BLaER1 (cell line): ENCODE measurements around the gene MECP2.
"Not testable (repeated sequence)": the region's sequence is repeated elsewhere in the genome, so short reads cannot be mapped to it uniquely, and the experiment has no call there.

Source experiments
- H3K27ac ChIP-seq: shearing (Covaris generic); formaldehyde crosslinking; 2 replicates; pipeline ENCODE4 v1.8.1; 2022
- H3K27me3 ChIP-seq: shearing (Covaris generic); formaldehyde crosslinking; 2 replicates; pipeline ENCODE4 v1.8.1; 2022
- H3K36me3 ChIP-seq: shearing (Covaris generic); formaldehyde crosslinking; 2 replicates; pipeline ENCODE4 v1.8.1; 2022
- H3K4me1 ChIP-seq: shearing (Covaris generic); formaldehyde crosslinking; 2 replicates; pipeline ENCODE4 v1.8.1; 2022
- H3K4me2 ChIP-seq: shearing (Covaris generic); formaldehyde crosslinking; 2 replicates; pipeline ENCODE4 v1.8.1; 2022
- H3K4me3 ChIP-seq: shearing (Covaris generic); formaldehyde crosslinking; 2 replicates; pipeline ENCODE4 v1.8.1; 2022
- H3K9ac ChIP-seq: shearing (Covaris generic); formaldehyde crosslinking; 2 replicates; pipeline ENCODE4 v1.8.1; 2022
- H3K9me3 ChIP-seq: shearing (Covaris generic); formaldehyde crosslinking; 2 replicates; pipeline ENCODE4 v1.8.1; 2022
- H4K20me1 ChIP-seq: shearing (Covaris generic); formaldehyde crosslinking; 2 replicates; pipeline ENCODE4 v1.8.1; 2022
- Cebpa-rat ChIP-seq: shearing (Covaris generic); IDR thresholded peaks from 2 replicates; pipeline ENCODE4 v1.8.1; 2022

MECP2 gene

DNA sequence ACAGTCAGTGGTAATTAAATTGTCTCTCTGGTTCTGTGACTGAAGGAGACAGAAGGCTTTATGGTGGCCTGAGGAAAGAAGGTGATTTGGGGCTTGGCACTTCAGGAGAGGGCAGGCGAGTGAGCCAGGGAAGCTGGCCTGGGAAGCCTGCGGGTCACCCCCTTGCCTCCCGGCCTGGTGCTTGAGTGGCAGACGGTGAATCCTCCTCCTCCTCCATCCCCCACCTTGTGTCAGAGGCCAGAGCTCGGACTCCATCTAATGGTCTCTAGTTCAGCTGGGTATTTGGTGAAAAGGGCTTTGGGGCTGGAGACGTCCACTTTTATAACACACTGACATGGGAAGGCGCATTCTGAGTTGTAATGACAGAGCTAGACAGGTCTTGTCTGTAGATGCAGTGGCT, 116.3 kb downstream of the MECP2 start:
- peak overlapping the region; percentile 94 for H3K27ac ChIP-seq
- H4K20me1 ChIP-seq, result peaks cover 79% of the 10 kb centered on the region
- peak overlapping the region; percentile 31 for H3K4me3 ChIP-seq
- no peak for TF ChIP-seq Cebpa-rat
- H3K9ac ChIP-seq, result peak overlapping the region; percentile 79
- H3K36me3 ChIP-seq, result no peaks in the 10 kb centered on the region
- H3K4me2 ChIP-seq, result peak overlapping the region; percentile 80
- peaks cover 91% of the 10 kb centered on the region for H3K27me3 ChIP-seq
- H3K9me3 ChIP-seq, result no peaks in the 10 kb centered on the region
- H3K4me1 ChIP-seq, result peaks cover 61% of the 10 kb centered on the region

DNA sequence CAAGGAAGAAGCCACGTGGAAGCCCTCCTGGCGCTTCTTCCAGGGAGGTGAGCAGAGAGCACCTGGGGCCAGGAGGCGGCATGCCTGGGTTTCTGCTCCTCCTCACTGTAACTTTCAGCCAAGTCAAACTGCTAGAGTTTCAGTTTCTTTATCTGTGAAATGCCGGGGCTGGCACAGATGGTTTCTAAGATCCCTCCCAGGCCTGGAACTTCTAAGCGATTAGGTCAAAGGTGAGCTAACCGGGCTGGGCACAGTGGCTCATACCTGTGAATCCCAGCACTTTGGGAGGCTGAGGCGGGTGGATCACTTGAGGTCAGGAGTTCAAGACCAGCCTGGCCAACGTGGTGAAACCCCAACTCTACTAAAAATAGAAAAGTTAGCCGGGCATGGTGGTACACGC, 117.1 kb downstream of the MECP2 start:
- Histone ChIP-seq H3K4me1 (peaks cover 60% of the 10 kb centered on the region), H3K27me3 (peaks cover 91% of the 10 kb centered on the region), H3K27ac (peak overlapping the region; percentile 94), H4K20me1 (peaks cover 85% of the 10 kb centered on the region), H3K9ac (peak overlapping the region; percentile 79; the same call in 1 of the 2 replicates), H3K4me2 (peak overlapping the region; percentile 80)
- not testable (repeated sequence) for H3K36me3 ChIP-seq, H3K4me3 ChIP-seq, H3K9me3 ChIP-seq

DNA sequence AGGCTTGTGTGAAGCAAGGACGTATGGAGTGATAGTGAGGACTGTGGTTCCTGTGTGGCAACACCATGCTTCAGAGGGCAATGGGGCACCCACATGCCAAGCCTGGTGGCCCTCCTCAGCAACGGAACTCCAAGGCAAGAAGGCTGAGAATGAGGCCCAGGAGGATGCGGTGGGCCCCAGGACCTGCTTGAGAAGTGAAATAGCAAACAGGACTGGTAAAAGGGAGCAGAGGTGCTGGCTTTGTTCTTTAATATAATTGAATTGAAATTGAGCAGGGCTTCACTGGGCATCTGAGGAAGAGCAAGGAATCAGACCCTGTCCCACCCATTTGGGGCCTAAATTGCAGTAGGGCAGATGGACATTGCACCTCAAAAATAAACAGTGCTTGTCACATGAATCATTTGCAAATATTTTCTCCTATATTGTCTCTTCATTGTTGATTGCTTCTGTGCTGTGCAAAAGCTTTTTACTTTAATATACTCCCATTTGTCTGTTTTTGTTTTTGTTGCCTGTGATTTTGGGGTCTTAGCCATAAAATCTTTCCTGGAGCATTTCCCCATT, 122.7 kb downstream of the MECP2 start:
- Histone ChIP-seq H3K9me3 (no peaks in the 10 kb centered on the region), H3K4me1 (peaks cover 40% of the 10 kb centered on the region), H3K27ac (peak overlapping the region; percentile 100), H3K4me3 (no peak overlapping the region), H4K20me1 (peaks cover 84% of the 10 kb centered on the region), H3K27me3 (peaks cover 68% of the 10 kb centered on the region), H3K4me2 (peak overlapping the region; percentile 93), H3K36me3 (no peaks in the 10 kb centered on the region), H3K9ac (peak overlapping the region; percentile 99; the same call in 1 of the 2 replicates)
- TF ChIP-seq Cebpa-rat, result no peak

DNA sequence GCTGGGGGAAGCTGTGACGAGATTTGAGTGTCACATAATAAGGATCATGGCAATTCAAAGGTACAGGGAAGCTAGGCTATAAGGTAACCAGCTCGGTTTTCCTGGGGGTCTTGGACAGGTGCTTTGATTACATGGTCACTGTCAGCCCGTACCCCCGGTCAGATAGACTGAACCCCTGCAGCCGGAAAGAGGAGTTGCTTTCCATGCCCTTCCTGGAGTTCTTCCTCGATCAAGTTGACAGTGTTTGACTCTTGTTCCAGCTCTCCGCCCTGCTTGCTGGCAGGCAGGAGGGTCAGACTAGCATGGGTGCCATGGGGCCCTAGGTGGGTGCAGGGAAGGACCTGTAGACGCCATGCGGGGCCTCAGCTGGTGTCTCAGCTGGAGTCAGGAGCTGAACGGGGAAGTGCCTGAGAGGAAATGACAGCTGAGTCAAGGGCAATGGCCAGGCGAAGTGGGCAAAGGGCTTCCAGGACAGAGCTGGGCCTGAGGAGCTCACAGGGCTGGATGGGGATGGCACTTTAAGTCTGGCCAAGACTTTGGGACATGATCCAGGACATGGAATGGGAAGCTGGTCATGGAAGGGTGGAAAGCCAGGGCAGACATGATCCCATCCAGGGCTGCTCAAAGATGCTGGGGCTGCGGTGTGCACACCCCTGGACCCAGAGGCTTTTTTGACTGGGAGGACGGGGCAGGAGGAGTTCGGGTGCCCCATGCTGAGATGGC, 123.4 kb downstream of the MECP2 start:
- Histone ChIP-seq H3K4me1 (peaks cover 46% of the 10 kb centered on the region), H3K4me3 (peak overlapping the region; percentile 95), H4K20me1 (peaks cover 86% of the 10 kb centered on the region), H3K36me3 (no peaks in the 10 kb centered on the region), H3K27me3 (peaks cover 70% of the 10 kb centered on the region), H3K27ac (peak overlapping the region; percentile 100), H3K9me3 (no peaks in the 10 kb centered on the region), H3K9ac (peak overlapping the region; percentile 99), H3K4me2 (peak overlapping the region; percentile 93)
- TF ChIP-seq Cebpa-rat, result no peak

DNA sequence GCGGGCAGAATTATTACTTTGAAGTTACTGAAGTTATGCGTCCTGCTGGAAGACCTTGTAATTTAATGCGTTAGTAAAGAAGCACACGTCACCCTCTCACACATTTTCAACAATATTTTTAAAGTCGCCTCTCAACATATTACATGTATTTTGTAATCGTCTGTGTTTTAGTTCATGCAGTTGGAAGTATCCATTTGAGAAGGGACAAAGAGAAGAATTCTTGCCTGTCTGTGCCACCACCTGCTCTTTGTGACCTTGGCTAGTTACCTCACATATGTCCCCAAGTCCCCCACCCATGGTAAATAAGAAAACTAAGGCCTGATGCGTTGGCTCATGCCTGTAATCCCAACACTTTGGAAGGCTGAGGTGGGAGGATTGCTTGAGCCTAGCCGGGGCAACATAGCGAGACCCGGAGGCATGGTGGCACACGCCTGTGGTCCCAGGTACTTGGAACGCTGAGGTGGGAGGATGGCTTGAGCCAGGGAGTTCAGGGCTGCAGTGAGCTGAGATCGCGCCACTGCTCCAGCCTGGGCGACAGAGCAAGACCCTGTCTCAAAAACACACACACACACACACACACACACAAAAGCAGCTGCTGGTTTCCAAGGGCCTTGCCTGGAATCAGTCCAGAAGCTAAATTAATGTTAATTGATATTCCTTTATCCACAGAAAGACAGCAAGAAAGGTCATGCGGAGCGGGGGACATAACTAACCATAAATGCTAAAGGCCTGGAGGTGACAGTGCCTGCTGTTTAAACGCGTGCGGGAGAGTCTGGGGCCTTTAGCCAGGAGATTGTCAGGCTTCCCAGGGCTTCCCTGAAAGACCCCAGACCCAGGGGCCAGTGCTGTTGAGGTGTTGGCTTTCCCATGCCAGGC, 124.2 kb downstream of the MECP2 start:
- no peak for TF ChIP-seq Cebpa-rat
- Histone ChIP-seq H3K4me3 (peak overlapping the region; percentile 95), H4K20me1 (peaks cover 89% of the 10 kb centered on the region), H3K27ac (peak overlapping the region; percentile 100), H3K36me3 (no peaks in the 10 kb centered on the region), H3K9ac (peak overlapping the region; percentile 99), H3K4me1 (peaks cover 53% of the 10 kb centered on the region), H3K9me3 (no peaks in the 10 kb centered on the region), H3K4me2 (peak overlapping the region; percentile 93), H3K27me3 (peaks cover 71% of the 10 kb centered on the region)

DNA sequence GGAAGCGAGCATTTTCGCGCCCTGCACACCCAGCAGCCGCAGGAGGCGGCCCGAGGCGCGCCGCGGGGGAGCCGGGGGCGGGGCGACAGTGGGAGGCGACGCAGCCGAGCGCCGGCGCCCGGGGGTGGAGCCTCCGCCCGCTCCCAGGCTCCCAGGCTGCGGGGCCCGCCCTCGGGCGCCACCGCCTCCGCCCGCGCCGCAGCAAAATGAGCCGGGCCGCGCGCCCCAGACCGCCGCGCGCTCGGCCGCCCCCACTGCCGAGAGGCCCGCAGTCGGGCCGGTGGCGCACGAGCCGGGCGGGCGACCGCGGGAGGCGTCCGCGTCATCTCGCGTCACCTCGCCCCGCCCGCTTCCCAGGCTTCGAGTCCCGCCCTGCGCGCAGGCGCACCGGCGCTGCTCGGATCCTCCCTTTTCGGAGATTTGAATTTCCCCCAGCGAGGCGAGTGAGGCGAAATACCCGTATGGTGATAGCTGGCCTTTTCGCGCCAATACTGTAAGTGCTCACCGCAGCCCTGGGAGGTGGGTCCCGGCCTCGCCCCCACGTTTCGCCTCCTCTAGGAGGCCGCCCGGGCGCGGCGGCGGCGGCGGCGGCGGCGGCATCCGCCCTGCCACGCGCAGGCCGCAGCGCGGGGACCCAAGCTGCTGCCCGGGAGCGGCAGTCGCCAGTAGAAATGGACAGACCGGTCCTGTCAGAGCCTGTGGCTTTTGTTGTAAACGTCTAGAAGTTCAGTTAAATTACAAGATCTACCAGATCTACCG, 125.0 kb downstream of the MECP2 start, which contains the start of gene TMEM187:
Gene TMEM187 (plus strand): TSS at position 387 of the 759 bp plus-strand sequence. CDS start 9,309 bp downstream, outside the sequence.
- peak within 1 kb of the TSS; percentile 99 for H3K9ac ChIP-seq
- no peak for TF ChIP-seq Cebpa-rat
- peaks cover 71% of the 10 kb centered on the region for H3K27me3 ChIP-seq
- H3K9me3 ChIP-seq, result no peaks in the 10 kb centered on the region
- peak within 1 kb of the TSS; percentile 93 for H3K4me2 ChIP-seq
- H3K27ac ChIP-seq, result peak within 1 kb of the TSS; percentile 100
- peak within 1 kb of the TSS; percentile 95 for H3K4me3 ChIP-seq
- peaks cover 54% of the 10 kb centered on the region for H3K4me1 ChIP-seq
- no peaks in the 10 kb centered on the region for H3K36me3 ChIP-seq
- peaks cover 89% of the 10 kb centered on the region for H4K20me1 ChIP-seq
